H1 (cell line): ENCODE results near the gene B4GALT5. TPM values are rescaled to one million over a fixed set of nuclear protein-coding genes. Genes with fewer than 3 reads are reported as not detected.

Experiments
- CTCF ChIA-PET: fragments of 300-600 bp; sonication (Branson Sonifier 250); formaldehyde crosslinking; loops from one replicate; lab custom pipeline; 2021; ENCODE audit not compliant: partially characterized antibody; lab: Charles Lee
- POLR2A ChIA-PET: fragments of 300-600 bp; sonication (Branson Sonifier 250); formaldehyde crosslinking; loops from one replicate; lab custom pipeline; 2021; ENCODE audit warnings: inconsistent platforms; ENCODE audit not compliant: partially characterized antibody; lab: Charles Lee
- DNase-seq, 2 experiments: peaks; one replicate each; pipeline versions ENCODE4 v3.0.0 to v3.0.0-alpha.2; 2010 to 2022; ENCODE audit warnings: low spot score in 2 of 2, low read depth in 1 of 2, mixed read lengths in 1 of 2
- FAIRE-seq: peaks from 2 replicates; lab custom pipeline; 2011; peaks lifted over from hg19 to GRCh38; lab: Jason Lieb, UNC
- H2AFZ ChIP-seq: 2 replicates; pipeline ENCODE4 v1.8.1; 2012; ENCODE audit warnings: low read length, inconsistent platforms
- H2AK5ac ChIP-seq: 2 replicates; pipeline ENCODE4 v1.6.1; 2013; ENCODE audit warnings: low read depth, low read length
- H2BK120ac ChIP-seq: replicated peaks from 2 replicates; pipeline ENCODE3; 2013; ENCODE audit warnings: low read depth, low read length, inconsistent platforms
- H2BK12ac ChIP-seq: 2 replicates; pipeline ENCODE4 v1.6.1; 2013; ENCODE audit warnings: low read depth, low read length
- H2BK15ac ChIP-seq: 2 replicates; pipeline ENCODE4 v1.6.1; 2013; ENCODE audit warnings: low read length
- H2BK20ac ChIP-seq: 2 replicates; pipeline ENCODE4 v1.6.1; 2013; ENCODE audit warnings: low read length
- H2BK5ac ChIP-seq: 2 replicates; pipeline ENCODE4 v1.6.1; 2013; ENCODE audit warnings: low read depth, low read length
- H3K14ac ChIP-seq: 2 replicates; pipeline ENCODE4 v1.6.1; 2013; ENCODE audit warnings: inconsistent platforms; ENCODE audit not compliant: insufficient read length
- H3K18ac ChIP-seq: 2 replicates; pipeline ENCODE4 v1.6.1; 2013; ENCODE audit warnings: low read length; ENCODE audit errors: extremely low read depth
- H3K23ac ChIP-seq: 2 replicates; pipeline ENCODE4 v1.6.1; 2013; ENCODE audit warnings: inconsistent platforms; ENCODE audit not compliant: insufficient read length
- H3K23me2 ChIP-seq: 2 replicates; pipeline ENCODE4 v1.6.1; 2013; ENCODE audit warnings: low read depth, low read length
- H3K27ac ChIP-seq: 2 replicates; pipeline ENCODE4 v1.6.1; 2011; ENCODE audit warnings: low read depth, low read length, inconsistent platforms
- H3K27me3 ChIP-seq, 4 experiments: replicated peaks in 1 of 4; 1 replicate in 1 of 4; 2 replicates in 3 of 4; pipeline versions ENCODE4 v1.6.1 to v1.8.1; 2011 to 2013; ENCODE audit warnings: low read length in 3 of 4, mild to moderate bottlenecking in 3 of 4, inconsistent platforms in 2 of 4, mixed read lengths in 2 of 4, moderate library complexity in 1 of 4; ENCODE audit not compliant: control insufficient read depth in 3 of 4, insufficient read depth in 3 of 4; ENCODE audit errors: extremely low read depth in 1 of 4
- H3K36me3 ChIP-seq, 4 experiments: 2 replicates each; pipeline versions ENCODE4 v1.6.1 to v1.8.1; 2011 to 2013; ENCODE audit warnings: mild to moderate bottlenecking in 4 of 4, low read length in 3 of 4, moderate library complexity in 2 of 4, control low read depth in 1 of 4, inconsistent platforms in 1 of 4; ENCODE audit not compliant: insufficient read depth in 4 of 4, control insufficient read depth in 2 of 4
- H3K4ac ChIP-seq: replicated peaks from 2 replicates; pipeline ENCODE3; 2013; ENCODE audit warnings: low read length, low read depth, mixed read lengths, inconsistent platforms; ENCODE audit not compliant: insufficient read length
- H3K4me1 ChIP-seq, 4 experiments: replicated peaks in 1 of 4; 1 replicate in 1 of 4; 2 replicates in 3 of 4; pipeline versions ENCODE4 v1.6.1 to v1.8.1; 2011 to 2013; ENCODE audit warnings: low read length in 3 of 4, inconsistent platforms in 2 of 4, mixed read lengths in 1 of 4; ENCODE audit not compliant: insufficient read depth in 4 of 4, control insufficient read depth in 3 of 4
- H3K4me2 ChIP-seq, 2 experiments: 2 replicates each; pipeline versions ENCODE4 v1.6.1 to v1.8.1; 2011 to 2013; ENCODE audit warnings: low read depth in 2 of 2, low read length in 2 of 2, control low read depth in 1 of 2, inconsistent platforms in 1 of 2, mild to moderate bottlenecking in 1 of 2; ENCODE audit not compliant: insufficient read depth in 1 of 2
- H3K4me3 ChIP-seq, 4 experiments: fragments of 200-600, 300-600 bp in 1 of 4; sonication (generic), shearing (Covaris generic), sonication (Bioruptor Twin) in 1 of 4; 2 replicates each; pipeline versions ENCODE4 v1.5.1 to v1.8.1; 2011 to 2016; ENCODE audit warnings: low read length in 4 of 4, low read depth in 3 of 4, control low read depth in 2 of 4, inconsistent platforms in 2 of 4, mild to moderate bottlenecking in 2 of 4, mixed read lengths in 1 of 4, moderate library complexity in 1 of 4; ENCODE audit not compliant: insufficient read depth in 2 of 4; ENCODE audit errors: extremely low read depth in 1 of 4
- H3K56ac ChIP-seq: replicated peaks from 2 replicates; pipeline ENCODE3; 2013; ENCODE audit warnings: low read depth, mild to moderate bottlenecking, mixed read lengths, low read length, inconsistent platforms; ENCODE audit not compliant: insufficient read length
- H3K79me1 ChIP-seq: 2 replicates; pipeline ENCODE4 v1.6.1; 2013; ENCODE audit warnings: low read depth, low read length, control low read depth
- H3K79me2 ChIP-seq, 2 experiments: 2 replicates each; pipeline versions ENCODE4 v1.6.1 to v1.8.1; 2012 to 2013; ENCODE audit warnings: low read length in 2 of 2, mild to moderate bottlenecking in 2 of 2, inconsistent platforms in 1 of 2; ENCODE audit not compliant: insufficient read depth in 2 of 2, control insufficient read depth in 1 of 2
- H3K9ac ChIP-seq, 4 experiments: replicated peaks in 1 of 4; 1 replicate in 1 of 4; 2 replicates in 3 of 4; pipeline versions ENCODE4 v1.6.1 to v1.8.1; 2011 to 2013; ENCODE audit warnings: low read depth in 3 of 4, low read length in 3 of 4, control low read depth in 2 of 4, mild to moderate bottlenecking in 2 of 4, moderate library complexity in 2 of 4, inconsistent platforms in 1 of 4; ENCODE audit errors: extremely low read depth in 1 of 4
- H3K9me3 ChIP-seq, 2 experiments: 2 replicates each; pipeline versions ENCODE4 v1.6.1 to v1.8.1; 2012 to 2013; ENCODE audit warnings: mild to moderate bottlenecking in 2 of 2, moderate library complexity in 2 of 2, control low read depth in 1 of 2, inconsistent platforms in 1 of 2, low read depth in 1 of 2, low read length in 1 of 2, mixed read lengths in 1 of 2; ENCODE audit not compliant: insufficient read depth in 2 of 2
- H4K20me1 ChIP-seq, 2 experiments: replicated peaks in 1 of 2; 2 replicates each; pipeline versions ENCODE3 to v1.8.1; 2011 to 2013; ENCODE audit warnings: inconsistent platforms in 2 of 2, low read length in 2 of 2, mild to moderate bottlenecking in 1 of 2; ENCODE audit not compliant: insufficient read depth in 2 of 2, control insufficient read depth in 1 of 2
- H4K5ac ChIP-seq: 2 replicates; pipeline ENCODE4 v1.6.1; 2013; ENCODE audit warnings: low read length, low read depth, mixed read lengths, inconsistent platforms; ENCODE audit not compliant: insufficient read length
- H4K8ac ChIP-seq: 2 replicates; pipeline ENCODE4 v1.8.0; 2013; ENCODE audit warnings: mild to moderate bottlenecking, moderate library complexity, low read length, inconsistent platforms; ENCODE audit not compliant: insufficient read depth; ENCODE audit errors: extremely low read depth
- H4K91ac ChIP-seq: replicated peaks from 2 replicates; pipeline ENCODE3; 2013; ENCODE audit warnings: low read length, mixed read lengths, inconsistent platforms; ENCODE audit not compliant: insufficient read length
- ATF2 ChIP-seq: IDR thresholded peaks from 2 replicates; pipeline ENCODE4 v1.6.1; 2012; ENCODE audit warnings: low read length, inconsistent platforms
- CBX5 ChIP-seq: fragments of 300-800, 300-1000 bp; sonication (generic); IDR thresholded peaks from 2 replicates; pipeline ENCODE4 v1.7.1; 2016; ENCODE audit warnings: antibody characterized with exemption, low read length, low read depth
- EP300 ChIP-seq, 2 experiments: IDR thresholded peaks; 1 replicate in 1 of 2; 2 replicates in 1 of 2; pipeline ENCODE4 v1.6.1; 2011 to 2012; ENCODE audit warnings: low read depth in 2 of 2, low read length in 2 of 2, mild to moderate bottlenecking in 2 of 2, borderline replicate concordance in 1 of 2, inconsistent platforms in 1 of 2, moderate library complexity in 1 of 2
- EZH2 ChIP-seq: fragments of 200-600 bp; sonication (generic); IDR thresholded peaks from 2 replicates; pipeline ENCODE4 v1.7.1; 2012; ENCODE audit warnings: low read depth, mild to moderate bottlenecking, moderate library complexity, low read length, inconsistent platforms; ENCODE audit not compliant: severe bottlenecking
- HDAC2 ChIP-seq, 2 experiments: fragments of 300-600 bp in 1 of 2; sonication (generic) in 1 of 2; IDR thresholded peaks; 2 replicates each; pipeline ENCODE4 v1.6.1; 2011 to 2012; ENCODE audit warnings: low read depth in 2 of 2, low read length in 2 of 2, mild to moderate bottlenecking in 2 of 2, moderate library complexity in 2 of 2, borderline replicate concordance in 1 of 2, inconsistent platforms in 1 of 2
- HDAC6 ChIP-seq: IDR thresholded peaks from one replicate; pipeline ENCODE4 v1.7.1; 2012; ENCODE audit warnings: low read depth, mild to moderate bottlenecking, inconsistent platforms, low read length, moderate library complexity
- KDM1A ChIP-seq: fragments of 200-600, 300-600 bp; sonication (generic); IDR thresholded peaks from 2 replicates; pipeline ENCODE4 v1.7.1; 2016; ENCODE audit warnings: mild to moderate bottlenecking, low read length, borderline replicate concordance
- POLR2AphosphoS5 ChIP-seq: IDR thresholded peaks from 2 replicates; pipeline ENCODE4 v1.6.1; 2011; ENCODE audit warnings: low read depth, low read length
- RFX5 ChIP-seq: IDR thresholded peaks from 2 replicates; pipeline ENCODE4 v1.6.1; 2011; ENCODE audit warnings: low read depth, low read length, improper control_type of control experiment, borderline replicate concordance
- SIX5 ChIP-seq: IDR thresholded peaks from 2 replicates; pipeline ENCODE4 v1.6.1; 2011; ENCODE audit warnings: mild to moderate bottlenecking, low read depth, low read length
- TAF7 ChIP-seq: optimal IDR thresholded peaks from 2 replicates; pipeline ENCODE3; 2011; ENCODE audit warnings: low read depth, mild to moderate bottlenecking, inconsistent platforms, low read length, moderate library complexity, borderline replicate concordance
- TBP ChIP-seq: IDR thresholded peaks from 2 replicates; pipeline ENCODE4 v1.6.1; 2011; ENCODE audit warnings: low read depth, low read length, improper control_type of control experiment
- WGBS, 2 experiments: shearing (Covaris generic) in 1 of 2; methylation state at CpG; one replicate each; pipeline versions ENCODE4 v1.1.6 to v1.1.7; 2013 to 2015; ENCODE audit warnings: low lambda C conversion rate in 2 of 2, mixed read lengths in 2 of 2, inconsistent platforms in 1 of 2, low coverage in 1 of 2, missing lambda C conversion rate in 1 of 2; ENCODE audit not compliant: insufficient replicate concordance in 2 of 2, insufficient coverage in 1 of 2, insufficient read length in 1 of 2; ENCODE audit errors: extremely low coverage in 1 of 2, missing lambda C conversion rate in 1 of 2; 5-methylcytosine and 5-hydroxymethylcytosine counted together
- polyA plus RNA-seq, 7 experiments: library from polyadenylated mRNA; depleted of rRNA in 3 of 7; stranded (reverse) in 5 of 7; unstranded in 2 of 7; fragments of >200 nt in 5 of 7; fragments of 200-250 nt in 2 of 7; gene quantifications; 1 replicate in 5 of 7; 2 replicates in 1 of 7; 4 replicates in 1 of 7; pipeline versions ENCODE4 v1.2.1 to v1.2.3, GENCODE V29; 2011 to 2013; ENCODE audit warnings: missing spikeins in 2 of 7, mixed read lengths in 2 of 7
- total RNA-seq: library from RNA; stranded (reverse); fragmentation: NEBNext Ultra II Directional; extraction: Animal tissue kit (Norgen Biotek cat#: 25700); gene quantifications from 2 replicates; pipeline ENCODE4 v1.2.1, GENCODE V29; 2021

The B4GALT5 gene
- total and polyA plus RNA-seq, 2 of the 8 experiments (the other 6 are each of a cell fraction or from before 2014, with no cell fraction given): 46.5 to 75.4 TPM

DNA sequence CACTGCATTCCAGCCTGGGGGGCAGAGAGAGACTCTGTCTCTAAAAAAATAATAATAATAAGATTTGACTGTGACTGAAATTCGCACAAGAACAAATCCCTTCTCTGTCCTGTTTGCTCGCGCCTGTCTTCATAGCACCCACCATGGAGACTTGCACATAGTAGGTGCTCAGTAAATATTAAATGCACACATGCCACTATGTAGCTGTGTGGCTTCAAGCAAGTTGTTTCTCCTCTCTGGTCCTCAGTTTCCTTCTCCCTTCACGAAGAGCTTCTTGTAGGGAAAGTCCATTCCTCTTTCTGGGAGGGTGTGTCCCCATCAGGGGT, 130.4 kb downstream of the B4GALT5 start:
- Histone ChIP-seq H3K4me2 (no peak overlapping the region), H3K18ac (no peak overlapping the region), H3K4me3 (no peak overlapping the region), H3K27me3 (no peaks in the 10 kb centered on the region), H3K9ac (no peak overlapping the region), H2BK12ac (no peak overlapping the region), H2BK5ac (no peak overlapping the region), H3K27ac (no peak overlapping the region), H3K9me3 (peaks cover 3 to 4% of the 10 kb centered on the region in 2 experiments; a peak in 3 of 4 replicates), H2AFZ (no peak overlapping the region), H2AK5ac (no peak overlapping the region), H3K56ac (no peak overlapping the region), H3K79me1 (no peaks in the 10 kb centered on the region), H2BK15ac (no peak overlapping the region), H3K79me2 (no peaks in the 10 kb centered on the region), H4K20me1 (no peaks in the 10 kb centered on the region), H2BK20ac (no peak overlapping the region), H4K5ac (no peak overlapping the region), H2BK120ac (no peak overlapping the region), H3K23me2 (no peaks in the 10 kb centered on the region), H3K36me3 (no peaks in the 10 kb centered on the region), H3K23ac (no peak overlapping the region), H4K91ac (no peak overlapping the region), H3K4ac (no peak overlapping the region), H4K8ac (no peak overlapping the region), H3K14ac (no peak overlapping the region), H3K4me1 (peaks cover 0 to 6% (median 3%) of the 10 kb centered on the region in 4 experiments; a peak in 5 of 7 replicates)
- 91% methylated on average over 4 of the region's 4 CpGs; no CpG with 5 or more reads in 1 of the 2 experiments for WGBS, 2 experiments
- ChIA-PET POLR2A (interaction anchor here (0.9 to 1.3 kb wide), 2 partner anchors 13 to 14 kb away, joined by 3 read pairs; no protein-coding TSS in a partner anchor), CTCF (interaction anchor here (0.7 to 11.2 kb wide), 8 partner anchors 12 to 306 kb away, joined by 3 to 88 read pairs (median 5); no protein-coding TSS in a partner anchor)
- FAIRE-seq (no peak), DNase-seq (no peak)
- TF ChIP-seq TBP (no peak), POLR2AphosphoS5 (no peak), TAF7 (no peak), SIX5 (no peak), EP300 (IDR thresholded peaks at IDR 0.05; ENCODE audit: borderline replicate concordance in 1 of 2, low read depth in 2 of 2, low read length in 2 of 2) (no peak), CBX5 (no peak), ATF2 (no peak), HDAC6 (no peak), KDM1A (no peak), EZH2 (no peak), HDAC2 (IDR thresholded peaks at IDR 0.05; ENCODE audit: borderline replicate concordance in 1 of 2, low read depth in 2 of 2, low read length in 2 of 2) (no peak), RFX5 (no peak)
